HG03097 (cell line): ENCODE results near the gene NTM.

Experiments used
- ATAC-seq: cut with Tn5 transposase; IDR thresholded peaks from one replicate; pipeline ENCODE4 v1.9.1; 2021; ENCODE audit not compliant: unreplicated experiment, low FRiP score

NTM gene

DNA sequence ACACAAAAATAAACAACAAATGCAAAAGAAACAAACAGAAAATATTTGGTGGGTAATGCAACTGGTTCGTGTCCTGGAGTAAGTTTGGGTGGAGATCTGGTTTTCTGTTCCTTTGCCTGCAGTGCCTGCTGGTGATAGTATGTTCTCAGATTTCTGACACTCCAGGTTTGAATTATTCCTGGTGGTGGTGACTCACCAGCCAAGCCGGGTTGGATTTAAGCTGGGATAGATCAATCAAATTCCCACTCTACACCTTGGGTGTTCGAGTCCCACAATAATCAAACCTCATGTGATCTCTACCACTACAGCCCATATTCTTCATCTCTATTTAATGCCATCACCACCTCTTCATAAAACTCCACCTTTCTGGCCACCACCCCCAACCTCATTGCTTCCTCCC is 421.8 kb downstream of the NTM start:
- ATAC-seq = no peak

DNA sequence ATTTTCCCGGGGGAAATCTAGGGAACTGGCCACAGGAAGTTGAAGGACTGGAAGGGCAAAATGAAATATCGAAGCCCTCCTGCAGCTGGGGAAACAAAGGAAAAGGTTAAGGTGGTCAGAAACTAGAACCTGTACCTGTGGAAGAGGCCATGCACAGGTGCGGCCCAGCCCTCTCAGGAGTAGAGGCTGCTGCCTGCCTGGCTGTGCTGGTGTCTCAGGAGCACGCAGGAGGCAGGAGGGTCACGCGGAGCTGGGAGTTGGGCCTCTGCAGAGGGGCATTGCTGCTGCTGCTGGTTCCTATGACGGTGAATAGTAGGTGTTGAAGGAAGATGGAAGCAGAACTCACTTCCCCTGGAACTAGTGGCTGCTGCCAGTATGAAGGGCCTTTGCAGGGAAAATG is 425.7 kb downstream of the NTM start:
- ATAC-seq = no peak

DNA sequence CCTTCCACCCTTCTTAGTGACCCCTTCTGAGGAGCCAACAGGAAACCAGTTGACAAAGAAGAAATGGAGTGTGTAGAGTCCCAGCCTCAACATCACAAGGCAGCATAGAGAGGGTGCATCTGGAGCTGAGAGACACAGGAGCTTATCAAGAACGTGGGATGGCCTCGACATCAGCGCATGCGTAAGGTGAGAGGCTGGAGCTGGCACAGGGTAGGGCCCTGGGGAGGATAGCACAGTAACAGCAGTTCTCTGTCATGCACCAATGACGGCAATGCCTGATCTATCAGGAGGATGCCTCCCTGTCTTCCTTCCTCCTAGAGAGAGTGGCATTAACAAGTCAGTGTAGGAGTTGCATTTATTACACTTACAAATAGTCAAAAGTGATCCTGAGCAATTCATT is 426.1 kb downstream of the NTM start:
- ATAC-seq = no peak

DNA sequence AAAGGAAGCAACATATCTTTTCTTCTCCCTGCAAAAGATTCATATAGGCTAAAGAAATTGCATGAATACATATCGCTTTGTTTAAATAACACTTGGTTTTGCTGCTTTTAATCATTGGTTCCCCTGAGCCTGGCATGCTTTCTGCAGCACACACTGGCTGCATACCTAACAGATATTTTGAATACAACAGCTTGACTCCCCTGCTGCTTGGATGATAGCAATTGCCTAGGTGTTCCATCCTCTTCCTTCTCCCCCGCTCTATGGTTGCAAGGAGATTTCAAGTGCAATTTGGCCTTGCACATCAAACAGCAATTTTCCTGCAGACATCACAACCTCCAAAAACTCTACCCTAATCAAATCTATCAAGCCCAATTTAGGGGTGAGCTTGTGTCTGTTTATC is 430.0 kb downstream of the NTM start:
- ATAC-seq = no peak

DNA sequence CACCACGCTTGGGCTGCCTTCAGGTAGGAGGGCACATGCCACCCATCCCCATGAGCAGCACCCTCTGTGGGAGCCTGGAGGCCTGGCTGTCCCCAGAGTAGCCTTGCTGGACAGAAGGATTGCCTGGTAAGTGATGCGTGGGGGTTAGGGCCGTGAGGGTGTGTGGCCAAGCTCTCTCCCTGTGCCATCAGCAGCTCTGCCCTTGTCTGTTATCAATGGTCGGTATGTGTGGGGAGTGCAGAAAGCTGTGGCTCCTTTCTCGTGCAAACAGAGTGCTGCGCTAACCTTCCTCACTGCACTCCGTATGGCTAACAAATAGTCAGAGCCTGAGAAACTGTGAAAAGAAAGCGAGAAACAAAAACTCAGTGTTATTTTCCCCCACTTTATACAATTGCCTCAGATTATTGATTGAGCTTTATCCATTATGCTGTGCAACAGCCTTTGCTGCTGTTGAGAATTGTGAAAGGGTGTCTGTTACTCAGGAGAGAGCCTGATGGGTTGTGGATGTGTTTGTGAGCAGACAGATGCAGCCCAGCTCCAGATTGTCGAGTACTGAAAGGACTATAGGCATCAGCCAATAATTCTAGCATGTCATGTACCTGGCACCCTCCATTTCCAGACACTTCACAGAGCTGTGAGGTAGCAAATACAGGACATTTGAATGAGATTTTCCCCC is 432.2 kb downstream of the NTM start:
- no peak for ATAC-seq

DNA sequence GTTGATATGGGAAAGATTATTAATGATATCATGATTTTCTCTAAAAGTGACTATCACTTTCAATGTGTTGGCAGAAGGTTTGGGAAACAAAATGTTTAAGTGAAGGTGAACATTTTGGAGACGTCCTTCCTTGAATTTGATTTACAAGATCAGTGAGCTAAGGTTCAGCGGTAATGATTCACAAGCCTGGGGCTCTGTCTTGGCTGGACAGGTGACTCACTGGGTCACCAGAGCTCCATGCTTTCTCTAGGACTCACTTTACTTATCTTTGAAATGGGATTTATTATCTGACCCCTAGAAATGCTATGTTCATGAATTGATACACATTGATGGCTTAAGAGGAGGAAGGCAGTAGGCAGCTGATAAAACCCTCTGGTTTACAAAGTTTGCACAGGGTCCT is 437.5 kb downstream of the NTM start:
- ATAC-seq = no peak

DNA sequence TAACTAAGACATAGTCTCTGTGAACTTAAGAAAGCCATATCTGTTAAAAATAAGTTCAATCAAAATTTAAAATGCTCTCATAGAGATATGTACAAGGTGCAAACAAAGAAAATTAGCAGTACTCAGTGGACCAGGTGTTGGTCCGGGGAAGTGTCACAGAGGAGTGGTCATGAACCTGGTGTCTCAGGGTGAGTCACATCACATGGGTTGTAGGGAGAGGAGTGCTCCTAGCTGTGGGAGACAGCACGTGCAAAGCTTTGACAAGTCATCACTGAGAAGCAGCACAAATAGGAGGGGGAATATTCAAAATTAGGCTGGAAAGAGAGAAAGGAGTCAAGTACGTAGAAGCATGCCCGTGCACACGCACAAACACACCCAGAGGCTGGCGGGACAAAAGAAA is 438.1 kb downstream of the NTM start:
- no peak for ATAC-seq

DNA sequence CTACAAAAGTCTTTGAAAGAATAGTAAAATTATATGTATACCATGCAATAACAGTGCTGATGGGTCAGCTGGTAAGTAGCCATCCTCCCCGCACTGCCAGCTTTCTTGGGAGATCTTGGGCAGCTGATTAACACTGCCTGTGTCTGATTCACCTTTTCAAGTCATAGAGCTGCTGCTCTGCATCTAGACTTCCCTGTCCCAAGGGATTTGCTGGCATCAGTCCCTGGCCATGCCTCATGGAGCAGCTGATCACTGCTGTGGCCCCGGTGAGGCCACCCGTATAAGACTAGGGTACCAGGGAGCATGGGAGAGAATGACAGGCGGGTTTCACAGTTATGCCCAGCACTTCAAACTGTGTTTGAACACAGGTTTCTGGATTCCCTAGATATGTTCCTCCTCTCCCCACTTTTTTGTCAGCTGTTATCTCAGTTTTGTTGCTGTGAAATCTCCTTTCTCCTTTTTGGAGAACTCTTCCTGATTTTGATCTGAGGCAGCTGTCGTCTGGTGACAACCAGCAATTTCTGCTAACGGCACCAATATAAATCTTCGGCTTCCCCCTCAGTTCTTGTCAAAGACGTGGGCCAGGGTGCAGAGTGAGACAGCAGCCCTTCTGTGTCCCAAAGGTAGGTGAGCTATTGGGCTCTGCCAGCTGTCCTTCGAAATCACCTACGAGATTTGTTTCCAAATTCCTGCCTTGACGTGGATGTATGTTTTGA is 438.9 kb downstream of the NTM start:
- no peak for ATAC-seq

DNA sequence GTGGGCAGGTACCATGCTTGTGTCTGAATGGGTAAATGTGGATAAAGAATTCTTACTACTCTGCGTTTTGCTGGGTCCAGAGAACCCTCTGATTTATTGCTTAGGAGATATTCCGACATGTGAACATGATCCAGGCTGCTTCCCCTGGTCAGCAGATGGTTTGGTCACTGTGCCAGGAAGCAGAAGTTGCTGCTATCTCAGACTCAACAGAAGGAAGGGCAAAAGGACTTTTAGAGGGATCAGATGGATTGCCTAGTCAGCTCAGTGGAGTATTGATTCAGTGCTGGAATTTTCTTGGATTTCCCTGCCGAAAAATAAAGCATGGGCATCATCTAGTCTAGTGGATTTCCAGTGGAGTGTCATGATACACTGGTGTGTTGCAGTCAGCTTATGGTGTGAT is 440.1 kb downstream of the NTM start:
- ATAC-seq = no peak

DNA sequence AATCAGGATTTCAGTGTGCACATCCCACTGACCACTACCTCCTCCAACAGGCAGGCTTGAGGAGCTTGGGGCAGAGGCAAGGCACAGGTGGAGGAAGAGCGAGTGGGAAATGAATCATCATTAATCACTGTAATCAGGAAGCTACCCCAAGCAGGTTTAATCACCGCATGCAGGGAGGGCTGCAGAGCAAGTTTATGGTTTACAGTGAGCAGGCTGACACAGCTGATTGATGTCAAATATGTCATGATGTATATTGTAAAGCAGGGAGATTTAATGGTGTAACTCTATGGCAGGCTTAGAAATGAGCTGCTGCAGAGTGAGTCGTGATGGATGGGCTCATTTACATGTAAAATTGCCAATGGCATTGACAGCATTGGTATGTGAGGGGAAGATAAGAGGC is 441.0 kb downstream of the NTM start:
- ATAC-seq = no peak

DNA sequence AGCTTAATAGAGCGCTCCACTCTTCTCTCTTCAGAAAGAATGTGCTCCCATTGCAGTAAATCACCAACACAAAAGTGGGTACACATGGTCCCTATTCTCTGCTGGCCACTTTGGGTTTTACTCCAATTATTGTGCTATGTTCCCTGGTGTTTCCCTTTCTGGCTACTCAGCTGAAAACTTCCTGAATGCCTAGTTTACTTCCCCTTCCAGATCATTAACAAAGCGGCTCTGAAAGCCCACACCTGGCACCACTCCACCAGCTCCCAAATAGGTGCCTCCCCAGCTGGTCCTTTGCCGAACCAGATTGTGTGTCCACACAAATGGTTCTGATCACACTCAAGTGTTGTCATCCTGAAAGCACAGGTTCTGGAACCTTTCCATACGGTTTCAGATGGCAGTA is 443.7 kb downstream of the NTM start:
- ATAC-seq = no peak

DNA sequence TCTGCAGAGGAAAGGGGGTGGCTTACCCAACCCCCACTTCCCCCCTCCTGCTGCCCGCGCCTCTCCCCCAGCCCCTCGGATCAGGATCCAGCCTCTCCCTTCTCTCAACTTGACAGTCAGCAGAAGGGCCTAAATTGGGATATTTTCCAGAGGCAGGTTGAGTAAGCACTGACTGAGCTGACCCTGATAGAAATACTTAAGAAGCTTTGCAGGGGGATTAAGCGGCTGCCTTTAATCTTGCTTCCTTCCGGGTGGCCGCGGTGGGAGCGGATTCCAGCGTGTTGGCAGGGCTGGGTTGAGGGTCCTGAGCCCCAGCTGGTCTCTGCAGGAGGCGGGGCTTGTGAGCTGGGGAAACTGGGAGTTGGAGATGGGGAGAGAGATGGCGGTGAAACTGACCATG is 445.2 kb downstream of the NTM start:
- no peak for ATAC-seq

DNA sequence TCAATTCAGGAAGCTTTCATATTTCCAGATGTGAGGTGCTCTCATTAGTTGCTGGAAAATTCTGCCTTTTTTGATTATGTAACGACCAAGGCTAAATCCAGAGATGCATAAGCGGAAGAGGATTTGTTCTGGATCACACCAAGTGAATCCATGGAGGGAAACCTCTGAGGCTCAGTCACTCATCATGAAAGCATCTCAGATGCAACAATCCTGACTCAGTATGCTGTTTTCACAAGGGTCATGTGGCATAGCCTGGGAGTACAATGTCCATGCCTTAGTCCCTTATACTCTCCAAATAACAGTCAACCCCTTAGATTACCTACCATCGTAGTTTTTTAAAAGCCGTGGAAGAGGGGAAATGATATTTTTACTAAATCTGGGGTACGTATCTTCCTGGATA is 445.6 kb downstream of the NTM start:
- no peak for ATAC-seq

DNA sequence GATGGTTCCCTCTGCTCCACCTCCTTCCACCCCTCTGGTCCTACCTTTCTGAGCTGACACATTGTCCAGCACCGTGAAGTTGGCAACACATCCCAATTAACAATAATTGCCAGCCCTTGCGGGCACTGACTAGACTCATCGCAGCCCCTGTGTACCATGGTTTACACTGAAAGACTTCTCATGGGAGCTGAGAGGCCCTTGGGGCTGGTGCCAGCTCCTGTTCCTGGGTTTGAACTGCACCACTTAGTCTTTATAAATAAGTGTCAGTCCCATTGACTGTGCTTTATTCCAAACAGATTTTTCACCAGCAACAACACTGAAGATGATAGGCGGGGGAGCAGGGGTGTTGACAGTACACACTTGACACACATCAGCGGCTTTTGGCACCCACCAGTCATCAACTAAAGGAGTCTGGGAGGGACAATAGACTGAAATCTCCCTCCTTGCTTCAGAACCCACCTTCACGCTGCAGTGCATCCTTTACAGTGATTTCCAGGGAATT is 447.3 kb downstream of the NTM start:
- no peak for ATAC-seq

DNA sequence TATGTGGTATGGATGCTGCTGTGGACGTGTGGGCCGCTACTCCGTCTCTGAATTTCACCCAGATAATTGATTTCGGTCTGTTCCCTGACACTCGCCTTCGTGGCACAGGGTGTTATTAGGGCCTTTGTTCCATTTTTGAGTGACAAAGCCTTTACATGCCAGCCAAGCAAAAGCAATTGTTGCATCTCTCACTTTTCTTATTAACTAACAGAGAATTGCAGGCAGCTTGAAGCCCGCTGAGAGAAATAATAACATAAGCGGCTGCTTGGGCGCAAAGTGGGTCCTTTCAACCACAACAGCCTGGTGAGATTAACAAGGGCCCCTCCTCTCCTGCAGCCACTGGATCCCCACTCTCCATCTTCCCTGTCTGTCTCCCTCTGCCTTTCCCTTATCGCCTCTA is 449.4 kb downstream of the NTM start:
- no peak for ATAC-seq

DNA sequence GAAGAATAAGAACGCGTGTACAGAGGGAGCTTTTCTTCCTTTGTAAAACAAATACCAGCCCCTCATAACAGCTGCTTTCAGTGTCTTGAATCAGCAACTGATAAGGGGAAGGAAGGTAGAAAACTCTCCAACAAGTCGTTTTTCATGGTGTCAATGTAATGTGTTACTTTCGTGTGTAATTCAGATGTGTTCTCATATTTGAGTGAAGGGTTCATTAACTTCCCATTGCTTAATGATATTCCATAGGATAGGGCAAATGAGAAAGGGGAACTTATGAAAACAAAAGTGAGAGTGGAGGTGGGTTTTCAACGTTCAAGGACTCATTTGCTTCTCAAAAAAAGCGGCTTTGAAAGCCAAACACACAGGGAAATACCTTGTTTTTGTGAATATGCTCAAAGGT is 452.1 kb downstream of the NTM start:
- no peak for ATAC-seq

DNA sequence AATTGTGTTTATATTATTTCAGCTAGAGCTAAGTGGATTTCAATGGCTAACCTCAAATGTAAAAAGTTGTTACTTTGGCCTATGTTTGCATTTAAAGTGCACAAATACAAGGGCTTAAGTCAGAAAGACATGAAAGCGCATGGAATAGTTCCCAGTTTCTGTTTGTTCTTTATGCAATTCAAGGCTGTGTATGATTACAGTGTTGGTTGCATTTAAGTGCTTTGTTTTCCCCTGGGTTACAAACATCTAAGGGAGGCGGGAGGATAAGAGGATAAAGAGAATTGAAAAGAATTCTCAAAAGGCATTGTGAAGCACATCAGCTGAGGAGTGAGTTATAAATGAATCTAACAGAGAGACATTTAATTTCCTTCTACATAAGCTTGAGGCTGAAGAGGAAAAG is 453.4 kb downstream of the NTM start:
- ATAC-seq = no peak

DNA sequence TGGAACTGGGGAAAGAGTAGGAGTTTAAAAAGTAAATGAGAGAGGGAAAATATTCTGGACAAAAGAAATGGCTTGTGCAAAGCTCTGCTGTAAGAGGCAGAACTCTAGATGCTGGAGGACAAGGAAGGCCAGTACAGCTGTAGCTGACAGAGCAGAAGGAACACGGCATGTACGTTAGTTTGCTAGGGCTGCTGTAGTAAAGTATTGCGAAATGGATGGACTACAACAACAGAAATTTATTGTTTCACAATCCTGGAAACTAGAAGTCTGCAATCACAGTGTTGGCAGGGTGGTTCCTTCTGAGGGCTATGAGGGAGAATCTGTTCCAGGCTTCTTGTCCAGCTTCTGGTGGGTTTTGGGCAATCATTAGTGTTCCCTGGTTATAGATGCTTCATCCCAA is 454.4 kb downstream of the NTM start:
- no peak for ATAC-seq

DNA sequence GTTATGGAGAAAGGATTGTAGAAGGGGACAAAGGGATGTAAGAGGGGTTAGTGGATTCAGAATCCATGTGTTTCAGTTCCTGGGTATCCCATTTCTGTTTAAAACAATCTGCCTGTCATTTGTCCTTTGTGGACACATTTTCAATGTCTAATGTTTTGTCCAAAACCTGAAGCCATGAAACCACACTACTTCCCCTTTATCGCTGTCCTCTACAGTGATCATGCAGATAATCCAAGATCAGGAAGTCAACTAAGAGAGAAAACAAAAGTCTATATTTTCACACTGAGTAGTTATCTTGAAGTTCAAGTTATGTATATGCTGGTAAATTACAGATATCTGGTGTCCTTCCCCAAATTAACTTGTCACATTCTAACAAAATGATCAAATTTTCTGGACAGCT is 457.0 kb downstream of the NTM start:
- no peak for ATAC-seq

DNA sequence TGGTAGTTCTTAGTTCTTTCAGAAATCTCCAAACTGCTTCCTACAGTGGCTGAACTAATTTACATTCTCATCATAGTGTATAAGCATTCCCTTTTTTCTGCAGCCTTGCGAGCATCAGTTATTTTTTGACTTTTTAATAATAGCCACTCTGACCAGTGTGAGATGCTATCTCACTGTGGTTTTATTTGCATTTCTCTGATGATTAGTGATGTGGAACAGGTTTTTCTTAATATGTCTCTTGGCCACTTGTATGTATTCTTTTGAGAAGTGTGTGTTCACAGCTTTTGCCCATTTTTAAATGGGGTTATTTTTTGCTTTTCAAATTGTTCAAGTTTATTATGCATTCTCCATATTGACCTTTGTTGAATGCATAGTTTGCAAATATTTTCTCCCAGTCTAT is 459.3 kb downstream of the NTM start:
- no peak for ATAC-seq

DNA sequence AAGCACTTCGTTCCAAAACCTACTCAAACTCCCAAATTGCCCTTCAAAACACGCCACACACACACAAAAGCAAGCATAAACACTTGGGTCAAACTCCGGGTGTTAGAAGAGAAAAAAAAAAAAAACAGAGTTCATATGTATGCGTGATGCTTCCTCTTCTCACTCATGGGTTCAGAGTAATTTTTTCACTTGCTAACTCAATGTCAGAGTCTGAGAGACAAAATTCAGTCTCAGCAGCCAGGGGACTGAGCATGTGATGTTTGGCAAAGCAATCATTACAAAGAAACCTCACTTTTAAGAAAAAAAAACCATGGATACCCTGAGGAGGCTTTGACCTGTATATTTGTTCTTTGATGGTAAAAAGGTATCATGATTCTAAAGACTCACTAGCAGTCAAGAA is 461.7 kb downstream of the NTM start:
- no peak for ATAC-seq

DNA sequence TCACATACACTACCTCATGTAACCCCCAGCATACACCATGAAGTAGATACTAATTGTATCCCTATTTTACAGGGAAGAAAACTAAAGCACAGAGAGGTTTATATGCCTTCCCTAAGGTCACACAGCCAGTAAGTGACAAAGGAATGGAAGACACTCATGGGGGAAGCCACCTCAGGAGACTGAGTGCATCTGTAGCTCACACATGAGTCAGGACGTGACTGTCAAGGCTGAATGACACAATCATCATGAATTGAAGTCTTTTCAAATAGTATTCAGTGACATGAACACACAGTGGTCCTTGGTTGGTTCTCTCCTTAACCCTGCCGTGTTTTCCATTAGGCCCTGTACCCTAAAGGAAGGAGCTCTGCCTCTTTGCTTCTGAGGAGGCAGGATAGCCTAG is 463.0 kb downstream of the NTM start:
- ATAC-seq = no peak
